ENCODE data around the gene AIG1. TPM values are rescaled to one million over a fixed set of nuclear protein-coding genes. Genes with fewer than 3 reads are reported as not detected.

The AIG1 gene
- total RNA-seq, 1 donor from 2014 or later, result 7.2 TPM

DNA sequence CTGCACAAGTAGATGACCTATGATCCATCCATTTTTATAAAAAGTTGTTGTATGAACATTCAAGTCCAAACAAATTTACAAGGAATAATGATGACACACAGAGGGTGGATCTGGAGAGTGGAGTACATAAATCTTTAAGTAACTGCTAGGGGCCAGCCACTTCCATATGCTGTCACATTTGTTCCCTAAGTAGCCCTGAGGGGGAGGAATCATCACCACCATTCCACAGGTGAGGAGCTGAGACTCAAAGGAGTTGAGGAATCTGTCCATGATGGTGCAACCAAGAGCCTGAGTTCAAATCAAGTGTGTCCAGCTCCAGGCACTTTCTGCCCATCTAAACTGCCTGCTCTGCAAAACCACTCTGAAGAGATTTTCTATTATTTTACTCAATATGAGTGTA is 132.1 kb downstream of the AIG1 start:
- POLR2A ChIA-PET, result no interaction called here
- Mint-ChIP-seq H3K4me1 (no peaks in the 10 kb centered on the region), H3K9me3 (no peaks in the 10 kb centered on the region), H3K27me3 (no peaks in the 10 kb centered on the region), H3K4me3 (no peak overlapping the region), H3K36me3 (ENCODE audit: low read depth) (no peaks in the 10 kb centered on the region), H3K27ac (no peak overlapping the region)
- ATAC-seq (ENCODE audit: low read depth), result no peak
- CTCF ChIA-PET, result no interaction called here
- TF ChIP-seq, protein P1, sequence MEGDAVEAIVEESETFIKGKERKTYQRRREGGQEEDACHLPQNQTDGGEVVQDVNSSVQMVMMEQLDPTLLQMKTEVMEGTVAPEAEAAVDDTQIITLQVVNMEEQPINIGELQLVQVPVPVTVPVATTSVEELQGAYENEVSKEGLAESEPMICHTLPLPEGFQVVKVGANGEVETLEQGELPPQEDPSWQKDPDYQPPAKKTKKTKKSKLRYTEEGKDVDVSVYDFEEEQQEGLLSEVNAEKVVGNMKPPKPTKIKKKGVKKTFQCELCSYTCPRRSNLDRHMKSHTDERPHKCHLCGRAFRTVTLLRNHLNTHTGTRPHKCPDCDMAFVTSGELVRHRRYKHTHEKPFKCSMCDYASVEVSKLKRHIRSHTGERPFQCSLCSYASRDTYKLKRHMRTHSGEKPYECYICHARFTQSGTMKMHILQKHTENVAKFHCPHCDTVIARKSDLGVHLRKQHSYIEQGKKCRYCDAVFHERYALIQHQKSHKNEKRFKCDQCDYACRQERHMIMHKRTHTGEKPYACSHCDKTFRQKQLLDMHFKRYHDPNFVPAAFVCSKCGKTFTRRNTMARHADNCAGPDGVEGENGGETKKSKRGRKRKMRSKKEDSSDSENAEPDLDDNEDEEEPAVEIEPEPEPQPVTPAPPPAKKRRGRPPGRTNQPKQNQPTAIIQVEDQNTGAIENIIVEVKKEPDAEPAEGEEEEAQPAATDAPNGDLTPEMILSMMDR (IDR thresholded peaks at IDR 0.05), result no peak
- intact Hi-C loops (cut with micrococcal nuclease), result no loop called here
- no peak for DNase-seq

DNA sequence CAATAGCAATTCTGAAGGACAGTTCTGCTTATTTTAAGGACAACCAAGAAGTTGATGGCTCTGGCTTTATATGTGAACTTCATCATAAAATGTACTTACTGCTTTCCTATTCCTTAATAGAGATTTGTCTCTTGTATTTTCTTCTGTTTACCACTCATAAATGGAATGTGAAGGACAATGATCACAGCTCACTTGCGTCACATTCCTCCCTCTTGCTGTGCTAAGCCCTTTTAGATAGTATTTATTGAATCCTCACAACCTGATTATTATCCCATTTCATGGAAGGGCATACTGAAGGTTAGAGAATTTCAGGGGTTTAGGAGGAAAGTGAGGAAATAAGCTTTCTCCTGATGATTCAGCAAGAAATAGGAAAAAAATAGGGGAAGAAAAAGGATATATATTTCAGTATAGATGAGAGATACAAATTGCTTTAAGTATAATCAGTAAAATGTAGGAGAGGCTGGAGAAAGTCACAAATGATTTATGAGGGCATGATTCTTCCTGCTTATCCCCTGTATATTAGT is 132.9 kb downstream of the AIG1 start:
- no peak for ATAC-seq (ENCODE audit: low read depth)
- no peaks in the 10 kb centered on the region for H3K36me3 Mint-ChIP-seq (ENCODE audit: low read depth)
- TF ChIP-seq, protein P1 (IDR thresholded peaks at IDR 0.05), result no peak
- no peak for DNase-seq
- H3K4me1 Mint-ChIP-seq, result no peaks in the 10 kb centered on the region
- ChIA-PET POLR2A (no interaction called here), CTCF (no interaction called here)
- H3K27me3 Mint-ChIP-seq, result no peaks in the 10 kb centered on the region
- no peak overlapping the region for H3K27ac Mint-ChIP-seq
- H3K4me3 Mint-ChIP-seq, result no peak overlapping the region
- H3K9me3 Mint-ChIP-seq, result no peaks in the 10 kb centered on the region
- intact Hi-C loops (cut with micrococcal nuclease), result no loop called here

DNA sequence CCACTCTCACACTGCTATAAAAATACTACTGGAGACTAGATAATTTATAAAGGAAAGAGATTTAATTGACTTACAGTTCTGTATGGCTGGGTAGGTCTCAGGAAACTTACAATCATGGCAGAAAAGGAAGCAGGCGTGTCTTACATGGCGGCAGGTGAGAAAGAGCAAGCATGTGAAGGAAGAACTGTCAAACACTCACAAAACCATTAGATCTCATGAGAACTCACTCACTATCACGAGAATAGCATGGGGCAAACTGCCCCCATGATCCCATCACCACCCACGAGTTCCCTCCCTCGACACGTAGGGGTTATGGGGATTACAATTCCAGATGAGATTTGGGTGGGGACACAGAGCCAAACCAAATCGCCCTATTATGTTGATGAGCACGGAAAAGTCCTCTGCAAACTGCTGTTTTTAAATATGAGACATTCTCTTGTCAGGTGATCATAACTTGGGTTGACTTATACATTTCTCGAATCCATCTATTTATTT is 133.5 kb downstream of the AIG1 start:
- POLR2A ChIA-PET, result no interaction called here
- H3K27me3 Mint-ChIP-seq, result no peaks in the 10 kb centered on the region
- H3K9me3 Mint-ChIP-seq, result no peaks in the 10 kb centered on the region
- intact Hi-C loops (cut with micrococcal nuclease), result no loop called here
- TF ChIP-seq, protein P1 (IDR thresholded peaks at IDR 0.05), result no peak
- no peak overlapping the region for H3K27ac Mint-ChIP-seq
- no peak overlapping the region for H3K4me3 Mint-ChIP-seq
- DNase-seq (no peak), ATAC-seq (ENCODE audit: low read depth) (no peak)
- CTCF ChIA-PET, result no interaction called here
- H3K36me3 Mint-ChIP-seq (ENCODE audit: low read depth), result no peaks in the 10 kb centered on the region
- H3K4me1 Mint-ChIP-seq, result no peaks in the 10 kb centered on the region

- Mint-ChIP-seq H3K27me3 (no peaks in the 10 kb centered on the region), H3K36me3 (ENCODE audit: low read depth) (no peaks in the 10 kb centered on the region), H3K9me3 (no peaks in the 10 kb centered on the region), H3K4me3 (no peak overlapping the region), H3K4me1 (no peaks in the 10 kb centered on the region), H3K27ac (no peak overlapping the region)
- intact Hi-C loops (cut with micrococcal nuclease), result no loop called here
- ATAC-seq (ENCODE audit: low read depth), result no peak
- ChIA-PET POLR2A (no interaction called here), CTCF (no interaction called here)
- DNase-seq, result no peak
- TF ChIP-seq, protein P1 (IDR thresholded peaks at IDR 0.05), result no peak
Observed at GRCh38 chr6:143195349-143195845, 134.7 kb downstream of the AIG1 start.

GRCh38 chr6:143196525-143197225 is 136.0 kb downstream of the AIG1 start:
- intact Hi-C loops (cut with micrococcal nuclease), result no loop called here
- no peak for DNase-seq
- no peaks in the 10 kb centered on the region for H3K36me3 Mint-ChIP-seq (ENCODE audit: low read depth)
- no peaks in the 10 kb centered on the region for H3K27me3 Mint-ChIP-seq
- ChIA-PET CTCF (no interaction called here), POLR2A (no interaction called here)
- no peak overlapping the region for H3K27ac Mint-ChIP-seq
- TF ChIP-seq, protein P1 (IDR thresholded peaks at IDR 0.05), result no peak
- ATAC-seq (ENCODE audit: low read depth), result no peak
- no peaks in the 10 kb centered on the region for H3K9me3 Mint-ChIP-seq
- no peak overlapping the region for H3K4me3 Mint-ChIP-seq
- no peaks in the 10 kb centered on the region for H3K4me1 Mint-ChIP-seq

All from activated B cell treated with CpG ODN at 0.5 μM for 24 hours (primary cell).